Measurements from ENCODE around the gene MRPL50.

DNA sequence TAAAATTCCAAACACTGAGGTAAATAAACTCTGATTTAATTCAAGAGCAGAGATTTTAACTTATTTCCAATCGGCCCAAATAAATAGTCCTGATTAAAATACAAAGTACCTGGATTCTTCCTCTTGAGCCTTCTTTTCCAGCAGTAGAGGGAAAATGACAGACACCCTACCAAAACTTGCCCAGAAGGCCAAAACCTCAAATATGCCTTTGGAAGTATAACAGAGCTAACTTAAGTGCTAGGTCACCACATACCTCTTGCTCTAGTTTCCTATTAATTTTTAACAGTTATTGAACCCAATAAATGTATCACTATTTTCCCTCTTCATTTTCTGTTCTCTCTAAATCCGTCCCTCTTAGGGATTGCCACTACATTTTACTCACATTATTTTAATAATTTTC lies 15.1 kb downstream of the MRPL50 start:
- no peak for TF ChIP-seq ZNF274 (IDR thresholded peaks at IDR 0.05; ENCODE audit: low read depth, low read length)
- TF ChIP-seq YY1 (IDR thresholded peaks at IDR 0.05; ENCODE audit: insufficient read depth, insufficient read length) = no peak
